ENCODE results near the gene ZNF607.
A peak's percentile ranks its signal among the peaks of the same experiment; 100 is the strongest.
"Not testable (repeated sequence)": the region's sequence is repeated elsewhere in the genome, so short reads cannot be mapped to it uniquely, and the experiment has no call there.

The ZNF607 gene

DNA sequence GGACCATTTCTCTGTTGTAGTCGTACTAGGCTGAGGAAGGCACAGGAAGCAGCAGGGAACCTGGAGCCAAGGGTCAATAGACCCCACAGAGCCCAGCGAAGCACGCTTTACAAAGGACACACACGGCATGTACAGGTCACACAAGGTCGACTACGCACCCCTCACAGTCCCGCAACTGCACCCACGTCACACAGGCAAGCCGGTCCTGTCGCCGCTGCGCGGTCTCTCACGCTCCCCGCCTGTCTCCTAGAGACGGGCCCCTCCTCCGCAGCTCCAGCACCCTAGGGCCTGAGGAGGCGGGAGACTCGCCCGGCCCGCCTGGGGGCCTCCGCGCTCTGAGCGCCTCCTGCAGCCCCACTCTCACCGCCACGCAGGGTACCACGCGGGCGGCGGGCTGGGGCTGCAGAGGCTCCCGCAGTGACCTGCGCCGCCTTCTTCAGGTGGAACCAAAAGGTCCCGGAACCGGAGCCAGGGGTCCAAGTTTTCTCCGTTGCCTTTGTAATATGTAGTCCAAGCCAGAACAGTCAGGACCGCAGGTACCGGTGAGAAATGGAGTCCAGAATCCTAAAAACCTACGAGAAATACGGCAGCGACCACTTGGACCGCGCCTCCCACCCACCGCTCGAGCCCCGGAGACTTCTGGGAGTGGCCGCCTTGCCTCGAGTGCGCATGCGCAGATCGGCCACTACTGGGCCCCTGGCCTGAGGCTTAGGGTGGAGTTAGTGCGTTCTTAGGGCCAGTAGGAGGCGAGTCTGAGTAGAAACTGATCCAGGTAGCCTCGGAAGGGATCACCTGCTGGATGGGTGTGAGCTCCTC is at the start of gene ZNF607:
ZNF607 (minus strand) TSS at position 651 of the 816 bp plus-strand sequence. CDS start 8,143 bp downstream, outside the sequence.
- Histone ChIP-seq H3K27me3 (ENCODE audit: insufficient read depth, low read depth) (no peaks in the 10 kb centered on the region), H3K4me2 (peak within 1 kb of the TSS; percentile 63), H3K9ac (peak within 1 kb of the TSS; percentile 35; the same call in 1 of the 2 replicates), H3K4me3 (IDR thresholded peaks at IDR 0.05; ENCODE audit: insufficient read depth, low read depth, low read length) (no peak within 1 kb of the TSS), H2AFZ (ENCODE audit: low read depth) (peak within 1 kb of the TSS; percentile 65), H3K36me3 (ENCODE audit: insufficient read depth) (no peaks in the 10 kb centered on the region), H3K4me1 (ENCODE audit: low read depth, poor library complexity, severe bottlenecking) (peaks cover 3% of the 10 kb centered on the region), H3K27ac (no peak within 1 kb of the TSS), H4K20me1 (ENCODE audit: insufficient read depth) (no peaks in the 10 kb centered on the region), H3K79me2 (ENCODE audit: insufficient read depth, low read depth) (no peaks in the 10 kb centered on the region)
- no peak for TF ChIP-seq CTCF (conservative IDR thresholded peaks at IDR 0.05; ENCODE audit: low read depth, low read length)

GRCh38 chr19:37763488-37763887 is 43.9 kb upstream of the ZNF607 start:
- TF ChIP-seq CTCF (conservative IDR thresholded peaks at IDR 0.05; ENCODE audit: low read depth, low read length) = no peak
- no peak overlapping the region for H3K4me3 ChIP-seq (IDR thresholded peaks at IDR 0.05; ENCODE audit: insufficient read depth, low read depth, low read length)
- H3K27me3 ChIP-seq (ENCODE audit: insufficient read depth, low read depth) = no peaks in the 10 kb centered on the region
- no peak overlapping the region for H2AFZ ChIP-seq (ENCODE audit: low read depth)
- H3K4me2 ChIP-seq = no peak overlapping the region
- H3K27ac ChIP-seq = no peak overlapping the region
- H3K9ac ChIP-seq = no peak overlapping the region
- no peaks in the 10 kb centered on the region for H4K20me1 ChIP-seq (ENCODE audit: insufficient read depth)
- H3K36me3 ChIP-seq (ENCODE audit: insufficient read depth) = no peaks in the 10 kb centered on the region
- no peaks in the 10 kb centered on the region for H3K4me1 ChIP-seq (ENCODE audit: low read depth, poor library complexity, severe bottlenecking)
- no peaks in the 10 kb centered on the region for H3K79me2 ChIP-seq (ENCODE audit: insufficient read depth, low read depth)

GRCh38 chr19:37757683-37758082 is 38.1 kb upstream of the ZNF607 start:
- H3K79me2 ChIP-seq (ENCODE audit: insufficient read depth, low read depth); H3K4me3 ChIP-seq (IDR thresholded peaks at IDR 0.05; ENCODE audit: insufficient read depth, low read depth, low read length); H4K20me1 ChIP-seq (ENCODE audit: insufficient read depth); H3K4me1 ChIP-seq (ENCODE audit: low read depth, poor library complexity, severe bottlenecking); H3K36me3 ChIP-seq (ENCODE audit: insufficient read depth); H3K27me3 ChIP-seq (ENCODE audit: insufficient read depth, low read depth); H2AFZ ChIP-seq (ENCODE audit: low read depth); H3K4me2 ChIP-seq; H3K27ac ChIP-seq; H3K9ac ChIP-seq: not testable (repeated sequence)

- Histone ChIP-seq H3K4me2 (no peak overlapping the region), H3K4me3 (IDR thresholded peaks at IDR 0.05; ENCODE audit: insufficient read depth, low read depth, low read length) (no peak overlapping the region)
Observed at GRCh38 chr19:37738371-37738770, 18.8 kb upstream of the ZNF607 start.

More at GRCh38 chr19:37738371-37738770, 18.8 kb upstream of the ZNF607 start:
- H3K9ac ChIP-seq = no peak overlapping the region
- no peaks in the 10 kb centered on the region for H3K27me3 ChIP-seq (ENCODE audit: insufficient read depth, low read depth)
- H4K20me1 ChIP-seq (ENCODE audit: insufficient read depth) = no peaks in the 10 kb centered on the region
- no peaks in the 10 kb centered on the region for H3K79me2 ChIP-seq (ENCODE audit: insufficient read depth, low read depth)
- no peak overlapping the region for H3K27ac ChIP-seq
- H3K36me3 ChIP-seq (ENCODE audit: insufficient read depth) = no peaks in the 10 kb centered on the region
- no peaks in the 10 kb centered on the region for H3K4me1 ChIP-seq (ENCODE audit: low read depth, poor library complexity, severe bottlenecking)
- no peak overlapping the region for H2AFZ ChIP-seq (ENCODE audit: low read depth)
- no peak for TF ChIP-seq CTCF (conservative IDR thresholded peaks at IDR 0.05; ENCODE audit: low read depth, low read length)
